ENCODE measurements around the gene WFDC1.

Gene WFDC1

DNA sequence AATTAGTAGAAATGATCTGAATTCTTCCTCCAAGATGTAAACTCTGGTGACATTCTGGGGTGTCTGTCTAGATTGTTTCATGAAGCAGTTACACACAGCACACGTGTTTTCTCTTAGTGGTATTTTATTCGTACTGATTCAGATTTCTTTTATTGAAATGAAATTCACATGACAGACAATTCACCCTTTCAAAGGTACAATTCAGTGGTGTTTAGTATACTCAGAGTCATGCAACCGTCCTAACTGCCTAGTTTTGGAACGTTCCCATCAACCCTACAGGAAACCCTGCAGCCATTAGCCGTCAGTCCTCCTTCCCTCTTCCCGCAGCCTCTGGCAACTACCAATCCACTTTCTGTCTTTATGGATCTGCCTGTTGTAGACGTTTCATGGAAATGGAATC is 8.8 kb downstream of the WFDC1 start:
- DNase-seq = no peak

- no peak for DNase-seq
Observed at GRCh38 chr16:84306564-84306963, 11.9 kb downstream of the WFDC1 start.

DNA sequence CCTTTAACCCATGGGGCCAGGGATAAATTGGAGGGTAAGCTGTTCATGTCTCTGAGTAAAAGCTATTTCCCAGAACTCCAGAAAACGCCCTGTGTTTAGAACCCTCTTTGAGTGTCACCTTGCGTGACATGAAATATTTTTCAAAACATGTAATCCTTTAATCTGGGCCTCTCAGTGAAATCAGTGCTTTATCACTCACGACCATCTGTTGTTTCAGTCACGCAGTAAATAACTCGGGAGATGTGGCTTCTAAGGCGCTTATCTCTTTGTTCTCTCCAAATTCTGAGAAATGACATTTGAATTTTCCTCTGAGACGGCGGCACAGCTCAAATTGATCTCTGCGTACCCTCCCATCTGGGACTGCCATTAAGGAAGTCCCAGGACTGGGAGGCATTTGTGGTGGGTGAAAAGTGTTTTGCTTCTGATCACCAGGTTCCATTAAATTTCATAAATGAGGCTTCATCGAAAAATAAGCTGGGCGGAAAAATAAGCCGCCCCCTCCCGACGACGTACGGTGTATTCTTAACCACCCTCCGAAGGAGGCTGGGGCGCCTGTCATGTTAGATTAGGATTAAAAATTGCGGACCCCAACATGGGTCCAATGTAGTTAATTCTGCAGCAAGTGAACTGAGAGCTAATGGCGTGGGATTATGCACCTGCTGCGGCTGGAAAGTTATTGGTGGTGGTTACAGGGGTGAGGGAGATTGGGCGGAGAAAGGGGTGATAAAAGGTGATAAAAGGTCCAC is 12.7 kb downstream of the WFDC1 start:
- DNase-seq = no peak

- peak; percentile 19 for DNase-seq
Observed at GRCh38 chr16:84308120-84308519, 13.4 kb downstream of the WFDC1 start.

GRCh38 chr16:84310642-84311041 is 16.0 kb downstream of the WFDC1 start:
- DNase-seq = no peak

DNA sequence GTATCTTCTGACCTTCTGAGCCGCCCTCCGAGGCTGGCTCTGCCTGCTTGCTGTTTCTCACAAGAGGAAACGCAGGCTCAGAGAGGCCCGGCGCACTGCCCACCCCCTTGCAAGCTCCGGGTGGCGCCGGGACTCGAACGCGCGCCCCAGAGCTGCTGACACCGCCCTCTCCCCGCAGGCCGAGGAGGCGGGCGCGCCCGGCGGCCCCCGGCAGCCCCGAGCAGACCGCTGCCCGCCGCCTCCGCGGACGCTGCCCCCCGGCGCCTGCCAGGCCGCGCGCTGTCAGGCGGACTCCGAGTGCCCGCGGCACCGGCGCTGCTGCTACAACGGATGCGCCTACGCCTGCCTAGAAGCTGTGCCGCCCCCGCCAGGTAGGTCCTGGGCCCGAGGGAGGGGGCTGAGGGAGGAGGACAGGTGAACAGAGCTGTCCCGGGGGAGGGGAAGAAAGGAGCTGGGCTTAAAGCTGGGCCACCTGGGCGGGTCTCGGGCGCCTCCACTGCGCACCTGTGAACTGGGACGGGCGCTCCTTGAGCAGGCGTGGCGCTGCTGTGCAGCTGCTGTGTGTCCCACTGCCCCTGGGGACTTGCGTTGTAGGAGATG is 18.2 kb downstream of the WFDC1 start:
- DNase-seq = no peak

DNA sequence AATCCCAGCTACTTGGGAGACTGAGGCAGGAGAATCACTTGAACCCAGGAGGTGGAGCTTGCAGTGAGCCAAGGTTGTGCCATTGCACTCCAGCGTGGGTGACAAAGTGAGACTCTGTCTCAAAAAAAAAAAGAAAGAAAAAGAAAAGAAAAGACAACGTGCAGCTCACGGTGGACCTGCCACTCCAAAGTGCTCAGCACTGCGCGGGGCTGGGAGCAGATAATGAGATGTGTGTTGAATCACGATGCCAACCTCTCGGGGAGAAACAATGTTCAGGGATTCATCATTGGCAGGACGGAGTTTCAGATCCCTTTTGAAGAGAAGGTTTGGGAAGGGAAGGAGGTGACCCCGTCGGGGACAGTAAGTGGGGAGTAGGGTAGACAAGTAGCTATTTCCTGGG is 19.2 kb downstream of the WFDC1 start:
- DNase-seq = no peak

- no peak for DNase-seq
Observed at GRCh38 chr16:84314373-84314772, 19.7 kb downstream of the WFDC1 start.

- no peak for DNase-seq
Observed at GRCh38 chr16:84314814-84315213, 20.1 kb downstream of the WFDC1 start.

DNA sequence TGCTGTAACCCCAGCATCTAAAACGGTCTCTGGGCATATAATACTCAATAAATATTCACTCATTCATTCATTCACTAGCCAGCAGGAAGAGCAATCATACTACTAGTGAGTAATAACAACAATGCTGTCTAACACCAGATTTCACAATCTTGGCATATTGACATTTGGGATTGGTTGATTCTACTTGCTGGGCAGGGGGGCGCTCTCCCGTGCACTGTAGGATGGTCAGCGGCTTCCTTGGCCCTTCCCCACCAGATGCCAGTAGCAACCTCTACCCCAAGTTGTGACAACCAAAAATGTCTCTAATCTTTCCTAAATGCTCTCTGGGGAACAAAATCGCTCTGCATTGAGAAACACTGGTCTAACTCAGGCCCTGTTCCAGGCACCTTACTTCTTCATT is 20.7 kb downstream of the WFDC1 start:
- no peak for DNase-seq

DNA sequence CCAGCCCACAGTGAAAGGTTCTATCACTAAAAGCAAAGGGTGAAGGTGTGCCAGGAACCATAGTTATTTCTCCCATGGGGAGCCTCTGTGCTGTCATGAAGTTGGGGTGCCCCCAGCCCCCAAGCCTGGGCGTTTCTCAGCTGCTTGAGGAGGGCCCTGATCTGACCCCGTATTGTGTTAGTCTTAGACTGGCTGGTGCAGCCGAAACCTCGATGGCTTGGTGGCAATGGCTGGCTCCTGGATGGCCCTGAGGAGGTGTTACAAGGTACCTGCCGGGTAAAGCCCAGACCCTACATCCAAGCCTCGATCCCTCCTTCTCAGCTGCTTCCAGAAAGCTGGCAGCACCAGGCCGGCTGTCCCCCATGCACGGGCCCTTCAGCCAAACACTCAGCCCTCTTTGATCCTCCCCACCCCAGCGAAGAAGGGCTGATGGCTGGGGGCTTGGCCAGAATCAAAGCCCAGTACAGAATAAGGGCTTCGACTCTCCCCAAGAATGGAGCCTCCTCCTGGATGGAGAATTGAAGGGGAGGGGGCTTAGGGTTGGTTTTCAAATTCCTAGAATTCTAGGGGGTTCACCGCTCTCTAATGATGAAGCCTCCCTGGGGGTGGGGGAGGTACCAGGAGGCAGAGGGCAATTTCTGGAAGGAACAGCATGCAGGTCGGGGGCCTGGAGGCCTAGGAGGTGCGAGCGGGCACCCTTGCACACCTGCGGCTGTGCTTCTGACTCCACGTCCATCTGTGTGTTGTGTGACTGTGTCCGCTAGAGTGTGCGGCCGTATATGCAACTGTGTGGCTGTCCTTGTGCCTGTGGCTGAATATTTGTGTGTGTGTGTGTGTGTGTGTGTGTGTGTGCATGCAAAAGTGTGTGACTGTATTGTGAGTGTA is 23.7 kb downstream of the WFDC1 start:
- no peak for DNase-seq

- DNase-seq = no peak
Observed at GRCh38 chr16:84319146-84319760, 24.6 kb downstream of the WFDC1 start.

DNA sequence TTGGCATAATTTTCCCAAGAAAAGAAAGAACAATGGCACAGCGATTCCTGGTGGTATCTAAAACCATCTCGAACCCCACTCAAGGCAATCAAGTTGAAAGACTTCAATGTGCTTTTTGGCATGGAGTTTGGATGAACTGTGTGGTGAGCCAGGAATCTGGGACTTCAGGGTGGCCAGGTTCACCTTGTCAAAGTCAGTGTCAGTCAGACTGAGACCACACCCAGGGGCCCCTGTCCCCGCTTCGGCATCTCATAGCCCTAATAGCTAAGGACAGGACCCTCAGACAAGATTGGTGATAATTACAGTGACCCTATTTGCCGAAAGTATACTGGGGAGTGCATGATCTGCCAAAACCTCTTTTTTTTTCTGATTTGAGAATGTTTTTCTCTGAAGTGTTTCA is 25.8 kb downstream of the WFDC1 start:
- no peak for DNase-seq

DNA sequence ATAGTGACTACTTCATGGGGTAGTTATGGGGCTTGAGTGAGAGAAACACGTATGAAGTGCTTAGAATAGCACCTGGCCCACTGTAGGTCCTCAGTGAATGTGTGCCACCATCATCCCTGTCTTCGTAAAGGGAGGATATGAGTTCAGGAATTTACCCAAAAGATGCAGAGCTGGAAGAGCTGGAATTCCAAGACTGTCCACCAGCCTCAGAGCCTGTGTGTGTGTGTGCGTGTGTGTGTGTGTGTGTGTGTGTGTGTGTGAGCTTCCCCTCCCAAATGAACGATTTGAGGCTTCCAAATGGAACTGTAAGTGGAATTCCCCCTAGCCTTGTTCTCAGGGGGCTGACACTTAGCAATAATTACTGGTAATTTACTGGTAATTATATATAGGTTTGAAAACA is 27.3 kb downstream of the WFDC1 start:
- no peak for DNase-seq

- DNase-seq = no peak
Observed at GRCh38 chr16:84322749-84323148, 28.1 kb downstream of the WFDC1 start.

DNA sequence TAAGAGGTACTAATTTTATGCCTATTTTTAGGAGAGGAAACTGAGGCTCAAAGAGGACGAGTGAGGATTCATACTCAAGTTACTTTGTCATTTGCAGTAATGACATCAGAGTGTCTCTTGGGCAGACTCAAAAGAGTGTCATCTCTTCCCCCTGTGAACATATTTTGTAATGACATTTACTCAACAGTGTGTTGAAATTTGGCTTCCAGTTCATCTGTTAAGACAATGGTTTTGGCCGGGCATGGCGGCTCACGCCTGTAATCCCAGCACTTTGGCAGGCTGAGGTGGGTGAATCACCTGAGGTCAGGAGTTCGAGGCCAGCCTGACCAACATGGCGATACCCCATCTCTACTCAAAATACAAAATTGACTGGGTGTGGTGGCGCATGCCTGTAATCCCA is 28.9 kb downstream of the WFDC1 start:
- DNase-seq = no peak

- DNase-seq = no peak
Observed at GRCh38 chr16:84324434-84325262, 30.0 kb downstream of the WFDC1 start.

- DNase-seq = no peak
Observed at GRCh38 chr16:84326545-84326944, 31.9 kb downstream of the WFDC1 start.

DNA sequence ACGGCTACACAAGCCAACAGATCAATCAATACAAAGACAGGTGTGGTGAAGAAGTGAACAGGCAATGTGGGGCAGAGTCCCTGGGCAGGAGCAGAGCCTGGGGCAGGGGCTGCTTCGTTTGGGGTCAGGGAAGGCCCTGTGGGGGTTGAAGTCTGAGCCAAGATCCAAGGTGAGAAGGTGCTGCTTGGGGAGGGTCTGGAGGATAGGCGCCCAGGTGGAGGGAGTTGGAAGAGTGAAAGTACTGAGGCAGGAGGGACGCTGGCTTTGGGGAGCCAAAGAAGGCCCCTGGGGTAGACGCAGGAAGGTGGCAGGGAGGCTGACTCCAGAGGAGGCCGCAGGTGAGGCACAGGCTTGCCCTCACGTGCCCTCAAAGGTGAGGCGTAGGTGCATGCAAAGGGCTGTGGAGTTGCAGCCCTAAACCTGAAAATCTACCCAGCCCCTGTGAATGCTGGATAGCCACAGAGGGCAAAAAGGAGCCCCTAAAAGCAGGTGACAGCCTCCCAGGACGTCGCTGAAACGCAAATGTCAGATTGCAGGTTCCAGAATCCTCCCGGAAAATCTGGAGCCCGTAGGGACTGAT is 33.3 kb downstream of the WFDC1 start:
- DNase-seq = no peak

DNA sequence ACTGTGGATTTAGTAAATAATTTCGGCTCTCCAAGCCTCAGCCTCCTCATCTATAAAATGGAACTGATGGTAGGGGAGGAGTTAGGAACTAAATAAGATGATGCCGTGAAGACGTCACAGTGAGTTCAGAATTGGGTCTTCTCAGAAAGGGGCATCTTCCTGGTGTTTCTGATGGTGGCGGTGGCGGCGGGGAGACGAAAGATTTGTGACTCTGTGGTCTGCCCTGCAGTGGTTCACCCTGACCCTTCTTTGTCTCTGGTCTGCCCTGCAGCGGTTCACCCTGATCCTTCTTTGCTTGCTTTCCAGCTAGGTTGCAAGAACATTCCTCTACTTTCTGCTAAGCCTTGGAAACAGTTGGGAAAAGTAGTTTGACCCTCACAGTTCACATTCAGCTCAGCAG is 34.3 kb downstream of the WFDC1 start:
- no peak for DNase-seq

- DNase-seq = no peak
Observed at GRCh38 chr16:84329843-84330684, 35.4 kb downstream of the WFDC1 start.

Measured in activated naive CD4-positive, alpha-beta T cell treated with anti-CD3 and anti-CD28 coated beads, Interleukin-2, amount 50 U/mL, for 16 hours (primary cell).